Parathyroid adenoma (tissue), 2 donors: ENCODE data around the gene MOB1B.

ENCODE experiments used
- H2AFZ ChIP-seq: fragments of 300-600 bp; sonication (generic); one replicate; pipeline ENCODE4 v1.7.0; 2017; ENCODE audit warnings: antibody characterized with exemption, mild to moderate bottlenecking
- H3K27ac ChIP-seq: fragments of 300-600 bp; sonication (generic); one replicate; pipeline ENCODE4 v1.7.0; 2017
- H3K27me3 ChIP-seq: fragments of 300-600 bp; sonication (generic); one replicate; pipeline ENCODE4 v1.7.0; 2017; ENCODE audit warnings: low read length; ENCODE audit not compliant: control insufficient read depth, insufficient read depth
- H3K36me3 ChIP-seq: fragments of 300-600 bp; sonication (generic); one replicate; pipeline ENCODE4 v1.7.0; 2017; ENCODE audit warnings: low read length; ENCODE audit not compliant: control insufficient read depth, insufficient read depth
- H3K4me1 ChIP-seq: fragments of 300-600 bp; sonication (generic); one replicate; pipeline ENCODE4 v1.7.0; 2017; ENCODE audit warnings: control low read depth
- H3K4me2 ChIP-seq: fragments of 300-600 bp; sonication (generic); one replicate; pipeline ENCODE4 v1.7.0; 2017; ENCODE audit warnings: low read length
- H3K4me3 ChIP-seq: fragments of 300-600 bp; sonication (generic); one replicate; pipeline ENCODE4 v1.7.0; 2017; ENCODE audit warnings: low read depth, low read length
- H3K79me2 ChIP-seq: fragments of 300-600 bp; sonication (generic); one replicate; pipeline ENCODE4 v1.7.0; 2017; ENCODE audit warnings: control low read depth
- H3K9ac ChIP-seq: fragments of 300-600 bp; sonication (generic); one replicate; pipeline ENCODE4 v1.7.0; 2017; ENCODE audit warnings: mild to moderate bottlenecking
- H3K9me3 ChIP-seq: fragments of 300-600 bp; sonication (generic); one replicate; pipeline ENCODE4 v1.7.0; 2017; ENCODE audit warnings: low read length; ENCODE audit not compliant: control insufficient read depth
- TF ChIP-seq, protein P1 (sequence below): fragments of 300-600 bp; sonication (generic); IDR thresholded peaks from one replicate; pipeline ENCODE4 v1.7.0; 2017; ENCODE audit warnings: antibody characterized with exemption, mild to moderate bottlenecking
- donor health status: primary hyperparathyroidism.

The MOB1B gene

DNA sequence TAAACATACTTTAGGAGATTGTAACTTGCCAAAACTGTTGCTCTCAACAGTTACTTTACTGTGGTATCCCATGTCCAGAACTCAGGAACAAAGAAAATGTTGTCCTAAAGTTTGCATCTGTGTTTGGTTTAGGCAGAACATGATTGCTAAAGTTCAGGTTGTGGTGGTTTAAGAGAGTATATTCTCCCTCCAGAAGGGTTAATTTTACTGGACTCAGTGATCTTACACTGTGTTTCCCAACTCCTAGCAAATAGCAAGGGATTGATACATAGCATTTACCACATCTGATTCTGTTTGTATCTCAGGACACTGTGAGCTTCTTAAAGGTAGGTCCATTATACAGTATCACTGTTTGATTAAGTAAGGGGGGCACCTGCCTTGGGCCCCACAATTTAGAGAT, 78.0 kb downstream of the MOB1B start:
- no peak overlapping the region for H3K27ac ChIP-seq
- H2AFZ ChIP-seq = no peak overlapping the region
- H3K27me3 ChIP-seq = no peaks in the 10 kb centered on the region
- no peak overlapping the region for H3K9ac ChIP-seq
- no peak overlapping the region for H3K4me3 ChIP-seq
- H3K4me1 ChIP-seq = no peaks in the 10 kb centered on the region
- H3K36me3 ChIP-seq = no peaks in the 10 kb centered on the region
- H3K4me2 ChIP-seq = no peak overlapping the region
- H3K79me2 ChIP-seq = no peaks in the 10 kb centered on the region
- TF ChIP-seq, protein P1, sequence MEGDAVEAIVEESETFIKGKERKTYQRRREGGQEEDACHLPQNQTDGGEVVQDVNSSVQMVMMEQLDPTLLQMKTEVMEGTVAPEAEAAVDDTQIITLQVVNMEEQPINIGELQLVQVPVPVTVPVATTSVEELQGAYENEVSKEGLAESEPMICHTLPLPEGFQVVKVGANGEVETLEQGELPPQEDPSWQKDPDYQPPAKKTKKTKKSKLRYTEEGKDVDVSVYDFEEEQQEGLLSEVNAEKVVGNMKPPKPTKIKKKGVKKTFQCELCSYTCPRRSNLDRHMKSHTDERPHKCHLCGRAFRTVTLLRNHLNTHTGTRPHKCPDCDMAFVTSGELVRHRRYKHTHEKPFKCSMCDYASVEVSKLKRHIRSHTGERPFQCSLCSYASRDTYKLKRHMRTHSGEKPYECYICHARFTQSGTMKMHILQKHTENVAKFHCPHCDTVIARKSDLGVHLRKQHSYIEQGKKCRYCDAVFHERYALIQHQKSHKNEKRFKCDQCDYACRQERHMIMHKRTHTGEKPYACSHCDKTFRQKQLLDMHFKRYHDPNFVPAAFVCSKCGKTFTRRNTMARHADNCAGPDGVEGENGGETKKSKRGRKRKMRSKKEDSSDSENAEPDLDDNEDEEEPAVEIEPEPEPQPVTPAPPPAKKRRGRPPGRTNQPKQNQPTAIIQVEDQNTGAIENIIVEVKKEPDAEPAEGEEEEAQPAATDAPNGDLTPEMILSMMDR = no peak
- H3K9me3 ChIP-seq = no peaks in the 10 kb centered on the region

DNA sequence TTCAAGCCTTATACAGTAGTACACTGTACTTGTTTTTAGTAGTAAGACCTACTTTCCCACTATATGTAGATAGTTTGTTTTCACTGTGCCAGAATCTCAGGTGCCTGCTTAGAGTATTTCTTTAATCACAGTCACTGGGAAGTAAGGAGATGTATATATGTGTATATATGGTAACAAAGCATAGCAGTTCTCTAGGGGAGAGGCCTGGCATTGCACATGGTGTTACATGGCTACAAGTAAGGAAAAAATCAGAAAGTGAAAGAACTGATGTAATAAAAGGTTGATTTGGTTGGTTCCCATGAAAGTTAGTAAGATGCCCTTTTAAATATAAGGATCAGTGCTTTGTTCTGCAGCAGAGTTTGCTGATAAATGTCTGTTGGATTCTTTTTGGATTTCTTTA, 81.9 kb downstream of the MOB1B start:
- Histone ChIP-seq H3K9ac (no peak overlapping the region), H3K27me3 (no peaks in the 10 kb centered on the region), H3K4me1 (no peaks in the 10 kb centered on the region), H3K4me2 (no peak overlapping the region), H2AFZ (no peak overlapping the region), H3K79me2 (no peaks in the 10 kb centered on the region), H3K27ac (no peak overlapping the region), H3K4me3 (no peak overlapping the region), H3K36me3 (no peaks in the 10 kb centered on the region), H3K9me3 (no peaks in the 10 kb centered on the region)
- TF ChIP-seq, protein P1 = no peak

DNA sequence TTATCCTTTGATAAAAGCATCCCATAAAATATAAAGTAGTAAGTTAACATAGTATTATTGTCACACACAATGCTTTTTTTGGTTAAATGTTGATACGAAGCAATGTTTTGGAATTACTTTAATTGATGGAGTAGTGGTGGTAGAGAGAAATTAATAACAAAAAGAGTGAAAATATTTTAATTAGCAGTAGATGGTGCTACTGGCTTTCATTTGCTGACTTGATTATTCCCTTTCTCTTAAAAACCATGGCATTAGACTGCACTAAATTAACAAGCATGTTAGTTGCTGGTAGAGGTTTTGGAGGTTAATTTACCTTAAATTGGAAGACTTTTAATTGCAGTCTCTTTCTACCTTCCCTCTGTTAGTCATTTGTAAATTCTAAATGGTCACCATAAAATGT, 82.4 kb downstream of the MOB1B start:
- no peaks in the 10 kb centered on the region for H3K36me3 ChIP-seq
- H3K4me2 ChIP-seq = no peak overlapping the region
- no peak overlapping the region for H2AFZ ChIP-seq
- no peaks in the 10 kb centered on the region for H3K27me3 ChIP-seq
- H3K9ac ChIP-seq = no peak overlapping the region
- no peak overlapping the region for H3K4me3 ChIP-seq
- H3K4me1 ChIP-seq = no peaks in the 10 kb centered on the region
- no peaks in the 10 kb centered on the region for H3K9me3 ChIP-seq
- H3K27ac ChIP-seq = no peak overlapping the region
- TF ChIP-seq, protein P1 = no peak
- H3K79me2 ChIP-seq = no peaks in the 10 kb centered on the region

DNA sequence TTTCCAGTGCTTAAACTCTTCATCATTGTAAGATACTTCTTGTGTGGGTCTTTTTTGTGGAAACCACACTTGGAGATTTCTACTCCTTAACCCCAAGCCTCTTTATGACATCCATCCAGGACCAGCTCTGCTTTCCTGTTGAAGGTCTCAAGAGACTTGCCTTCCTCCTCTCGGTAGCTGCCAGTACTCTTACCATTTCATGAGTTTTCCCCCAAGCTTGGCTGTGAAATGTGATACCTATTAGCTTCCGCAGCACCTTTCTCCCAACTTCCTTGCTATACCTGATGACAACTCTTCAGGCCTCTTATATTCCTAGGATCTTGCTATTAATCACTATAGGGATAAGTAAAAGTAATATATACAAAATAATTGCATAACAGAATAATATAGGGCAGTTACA, 89.4 kb downstream of the MOB1B start:
- no peaks in the 10 kb centered on the region for H3K27me3 ChIP-seq
- H3K4me1 ChIP-seq = no peaks in the 10 kb centered on the region
- H3K4me3 ChIP-seq = no peak overlapping the region
- H3K9ac ChIP-seq = no peak overlapping the region
- TF ChIP-seq, protein P1 = no peak
- H3K27ac ChIP-seq = no peak overlapping the region
- H3K36me3 ChIP-seq = no peaks in the 10 kb centered on the region
- no peaks in the 10 kb centered on the region for H3K79me2 ChIP-seq
- H3K4me2 ChIP-seq = no peak overlapping the region
- H3K9me3 ChIP-seq = no peaks in the 10 kb centered on the region
- no peak overlapping the region for H2AFZ ChIP-seq

DNA sequence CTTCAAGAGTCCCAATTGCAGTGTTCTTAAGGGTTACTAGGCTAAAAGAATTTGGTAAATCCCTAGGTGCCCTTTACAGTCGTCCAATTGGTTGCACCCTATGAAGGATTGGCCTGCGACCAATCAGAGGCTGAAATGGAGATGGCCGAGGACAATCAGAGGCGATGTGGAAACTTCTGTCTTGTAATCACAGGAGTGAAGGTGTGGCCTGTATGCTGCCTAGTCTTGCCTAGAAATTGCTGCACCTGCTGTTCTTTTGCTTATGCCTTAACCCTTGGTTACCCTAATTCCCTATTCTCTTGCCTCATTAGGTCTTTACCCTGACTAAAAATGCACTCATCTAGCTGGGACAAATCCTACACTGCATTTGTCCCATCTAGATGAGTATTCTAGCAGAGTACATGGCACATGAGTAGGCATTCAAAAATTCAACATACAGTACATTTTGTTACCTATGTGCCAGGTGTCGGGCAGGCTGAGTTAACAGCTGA, 90.3 kb downstream of the MOB1B start:
- no peak overlapping the region for H3K27ac ChIP-seq
- peak overlapping the region; percentile 82 for H3K4me3 ChIP-seq
- TF ChIP-seq, protein P1 = no peak
- H3K79me2 ChIP-seq = no peaks in the 10 kb centered on the region
- no peaks in the 10 kb centered on the region for H3K27me3 ChIP-seq
- H3K36me3 ChIP-seq = no peaks in the 10 kb centered on the region
- peak overlapping the region; percentile 92 for H2AFZ ChIP-seq
- H3K9me3 ChIP-seq = no peaks in the 10 kb centered on the region
- H3K4me1 ChIP-seq = no peaks in the 10 kb centered on the region
- H3K4me2 ChIP-seq = peak overlapping the region; percentile 68
- H3K9ac ChIP-seq = no peak overlapping the region
